Endothelial cell of umbilical vein (primary cell): ENCODE measurements around the gene TRAPPC12. TPM values are rescaled to one million over a fixed set of nuclear protein-coding genes. Genes with fewer than 3 reads are reported as not detected.

Experiments
- BruUV-seq: library from RNA; stranded (reverse); fragments of 400-500 nt; replicated peaks from 2 replicates; lab custom pipeline; 2021; lab: Mats Ljungman, UMichigan
- CTCF ChIA-PET: fragments of 300-600, 350-600 bp; sonication (Branson Sonifier 250); formaldehyde crosslinking; loops from one replicate; lab custom pipeline; 2021; ENCODE audit warnings: antibody characterized with exemption, inconsistent platforms; lab: Charles Lee
- POLR2A ChIA-PET: fragments of 300-600, 350-600 bp; sonication (Branson Sonifier 250); formaldehyde crosslinking; loops from one replicate; lab custom pipeline; 2021; ENCODE audit warnings: antibody characterized with exemption, inconsistent platforms; lab: Charles Lee
- DNase-seq: peaks from one replicate; pipeline ENCODE4 v3.0.0-alpha.2; 2011; ENCODE audit warnings: low read depth, low spot score
- FAIRE-seq: peaks from 2 replicates; lab custom pipeline; 2011; peaks lifted over from hg19 to GRCh38; lab: Jason Lieb, UNC
- H2AFZ ChIP-seq: 2 replicates; pipeline ENCODE4 v1.6.0; 2012; ENCODE audit warnings: low read depth, low read length, control low read depth, inconsistent platforms
- H3K27ac ChIP-seq: 2 replicates; pipeline ENCODE4 v1.5.1; 2011; ENCODE audit warnings: low read depth, mild to moderate bottlenecking, control low read depth, low read length, moderate library complexity; ENCODE audit not compliant: insufficient read depth
- H3K27me3 ChIP-seq, 2 experiments: 2 replicates each; pipeline versions ENCODE4 v1.6.0 to v1.6.1; 2011; ENCODE audit warnings: low read length in 2 of 2, mixed read lengths in 1 of 2; ENCODE audit not compliant: control insufficient read depth in 2 of 2, insufficient read depth in 2 of 2
- H3K36me3 ChIP-seq, 2 experiments: 2 replicates in 1 of 2; 3 replicates in 1 of 2; pipeline ENCODE4 v1.5.1; 2011; ENCODE audit warnings: low read length in 2 of 2, mild to moderate bottlenecking in 1 of 2, moderate library complexity in 1 of 2; ENCODE audit not compliant: control insufficient read depth in 2 of 2, insufficient read depth in 2 of 2; ENCODE audit errors: extremely low read depth in 1 of 2
- H3K4me1 ChIP-seq: 3 replicates; pipeline ENCODE4 v1.5.1; 2011; ENCODE audit warnings: mild to moderate bottlenecking, low read length; ENCODE audit not compliant: control insufficient read depth, insufficient read depth; ENCODE audit errors: extremely low read depth
- H3K4me2 ChIP-seq: 2 replicates; pipeline ENCODE4 v1.6.1; 2011; ENCODE audit warnings: low read length, control low read depth, mixed read lengths; ENCODE audit not compliant: insufficient read depth
- H3K4me3 ChIP-seq, 3 experiments: fragments of 200-600 bp in 1 of 3; sonication (generic), shearing (Covaris generic) in 1 of 3; replicated peaks in 1 of 3; 2 replicates each; pipeline ENCODE4 v1.5.1; 2011 to 2016; ENCODE audit warnings: control low read depth in 3 of 3, low read length in 3 of 3, mild to moderate bottlenecking in 2 of 3, inconsistent platforms in 1 of 3, low read depth in 1 of 3, moderate library complexity in 1 of 3; ENCODE audit not compliant: insufficient read depth in 1 of 3
- H3K79me2 ChIP-seq: 2 replicates; pipeline ENCODE4 v1.6.0; 2012; ENCODE audit warnings: low read length, inconsistent platforms; ENCODE audit not compliant: control insufficient read depth, insufficient read depth
- H3K9ac ChIP-seq: replicated peaks from 2 replicates; pipeline ENCODE3; 2011; ENCODE audit warnings: low read length, control low read depth; ENCODE audit not compliant: insufficient read depth; ENCODE audit errors: extremely low read depth
- H3K9me1 ChIP-seq: replicated peaks from 3 replicates; pipeline ENCODE4 v1.6.0; 2011; ENCODE audit warnings: mild to moderate bottlenecking, low read length; ENCODE audit not compliant: control insufficient read depth, insufficient read depth; ENCODE audit errors: extremely low read depth
- H3K9me3 ChIP-seq: replicated peaks from 2 replicates; pipeline ENCODE4 v1.5.1; 2012; ENCODE audit warnings: low read length, inconsistent platforms; ENCODE audit not compliant: control insufficient read depth, insufficient read depth
- H4K20me1 ChIP-seq: replicated peaks from 2 replicates; pipeline ENCODE3; 2011; ENCODE audit warnings: mild to moderate bottlenecking, low read length; ENCODE audit not compliant: control insufficient read depth, insufficient read depth; ENCODE audit errors: extremely low read depth
- EZH2 ChIP-seq: IDR thresholded peaks from 2 replicates; pipeline ENCODE4 v1.6.1; 2012; ENCODE audit warnings: borderline replicate concordance, low read depth, mild to moderate bottlenecking, moderate library complexity, low read length, inconsistent platforms; ENCODE audit not compliant: severe bottlenecking
- FOS ChIP-seq: IDR thresholded peaks from 2 replicates; pipeline ENCODE4 v1.6.1; 2011; ENCODE audit warnings: mild to moderate bottlenecking, low read length, moderate library complexity, borderline replicate concordance; ENCODE audit not compliant: insufficient read depth
- GATA2 ChIP-seq: IDR thresholded peaks from 2 replicates; pipeline ENCODE4 v1.7.0; 2011; ENCODE audit warnings: low read depth, mild to moderate bottlenecking, moderate library complexity, mixed read lengths, low read length; ENCODE audit not compliant: insufficient read length, insufficient read depth
- JUN ChIP-seq: IDR thresholded peaks from 2 replicates; pipeline ENCODE4 v1.6.1; 2011; ENCODE audit warnings: borderline replicate concordance, low read depth; ENCODE audit not compliant: insufficient read length, insufficient read depth
- MYC ChIP-seq: IDR thresholded peaks from one replicate; pipeline ENCODE4 v1.6.1; 2011; ENCODE audit warnings: mild to moderate bottlenecking, low read depth, low read length
- POLR2A ChIP-seq: IDR thresholded peaks from 2 replicates; pipeline ENCODE4 v1.6.1; 2012; ENCODE audit warnings: low read depth, mild to moderate bottlenecking, control low read depth, low read length
- POLR2AphosphoS5 ChIP-seq: IDR thresholded peaks from 2 replicates; pipeline ENCODE4 v1.6.1; 2012; ENCODE audit warnings: low read depth, mild to moderate bottlenecking, control low read depth, low read length, moderate library complexity; ENCODE audit not compliant: insufficient read depth
- dilution Hi-C: fragments of 300-500 bp; cut with MboI; formaldehyde crosslinking; loops from one replicate; pipeline ENCODE4 v1.15.0; 2019; ENCODE audit warnings: low sequenced_read_pairs; ENCODE audit not compliant: extremely low pct_ligation_motif_present
- intact Hi-C: fragments of 100-400 bp; cut with micrococcal nuclease; formaldehyde crosslinking; loops from one replicate; pipeline ENCODE4 v1.10.0; 2022
- polyA plus RNA-seq, 4 experiments: library from polyadenylated mRNA; depleted of rRNA in 3 of 4; stranded (reverse) in 3 of 4; unstranded in 1 of 4; fragments of >200 nt; gene quantifications; 2 replicates each; pipeline versions ENCODE4 v1.2.1 to v1.2.3, GENCODE V29; 2011 to 2012; ENCODE audit warnings: missing spikeins in 1 of 4
- total RNA-seq: library from RNA; stranded (reverse); gene quantifications from 2 replicates; pipeline ENCODE4 v1.2.3, GENCODE V29; 2021
- TF ChIP-seq, protein P1 (sequence below): IDR thresholded peaks from 2 replicates; pipeline ENCODE4 v1.6.1; 2011; ENCODE audit not compliant: insufficient read depth, insufficient read length
- TF ChIP-seq, protein P2 (sequence below), 2 donors: IDR thresholded peaks; 1 replicate in 1 of 2; 2 replicates in 1 of 2; pipeline ENCODE4 v1.5.1; 2011; ENCODE audit warnings: low read length in 2 of 2, mild to moderate bottlenecking in 2 of 2, moderate library complexity in 2 of 2, control low read depth in 1 of 2, inconsistent platforms in 1 of 2, low read depth in 1 of 2; ENCODE audit not compliant: insufficient read depth in 1 of 2; ENCODE audit errors: extremely low read depth in 1 of 2

The TRAPPC12 gene
- total and polyA plus RNA-seq, 2 donors (not counting 3 experiments of a cell fraction or from before 2014, with no cell fraction given): 47.5 to 81.5 TPM

DNA sequence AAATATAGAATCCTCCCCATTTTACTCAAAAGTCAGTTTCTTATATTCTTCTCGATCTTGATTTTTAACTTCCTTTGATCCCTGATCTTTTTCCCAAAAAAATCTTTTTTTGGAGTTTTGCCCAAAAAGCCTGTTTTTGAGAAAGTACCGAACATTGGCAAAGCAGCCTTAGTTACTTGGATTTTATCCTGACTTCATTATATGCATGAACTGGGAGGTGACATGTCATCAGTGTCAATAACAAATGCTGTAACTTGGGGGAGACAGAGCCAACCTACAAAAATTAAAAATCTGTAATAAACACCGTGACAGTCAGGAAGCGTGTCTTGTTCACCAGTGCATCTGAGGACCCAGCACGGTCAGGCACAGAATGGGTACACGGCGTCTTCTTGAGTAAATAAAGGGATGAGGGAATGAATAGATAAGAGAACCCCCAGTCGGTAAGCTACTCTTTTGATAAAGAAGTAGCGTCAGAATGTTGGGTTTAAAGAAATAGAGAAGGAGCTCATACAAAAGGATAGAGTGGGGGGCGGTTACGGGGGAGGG lies 24.9 kb downstream of the TRAPPC12 start:
- no peaks in the 10 kb centered on the region for H3K9me1 ChIP-seq
- intact Hi-C loops (no loop called here), dilution Hi-C loops (no loop called here)
- TF ChIP-seq POLR2A (no peak), GATA2 (no peak), JUN (no peak), EZH2 (no peak), POLR2AphosphoS5 (no peak), MYC (no peak), FOS (no peak)
- TF ChIP-seq, protein P1, sequence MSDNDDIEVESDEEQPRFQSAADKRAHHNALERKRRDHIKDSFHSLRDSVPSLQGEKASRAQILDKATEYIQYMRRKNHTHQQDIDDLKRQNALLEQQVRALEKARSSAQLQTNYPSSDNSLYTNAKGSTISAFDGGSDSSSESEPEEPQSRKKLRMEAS: no peak
- TF ChIP-seq, protein P2, sequence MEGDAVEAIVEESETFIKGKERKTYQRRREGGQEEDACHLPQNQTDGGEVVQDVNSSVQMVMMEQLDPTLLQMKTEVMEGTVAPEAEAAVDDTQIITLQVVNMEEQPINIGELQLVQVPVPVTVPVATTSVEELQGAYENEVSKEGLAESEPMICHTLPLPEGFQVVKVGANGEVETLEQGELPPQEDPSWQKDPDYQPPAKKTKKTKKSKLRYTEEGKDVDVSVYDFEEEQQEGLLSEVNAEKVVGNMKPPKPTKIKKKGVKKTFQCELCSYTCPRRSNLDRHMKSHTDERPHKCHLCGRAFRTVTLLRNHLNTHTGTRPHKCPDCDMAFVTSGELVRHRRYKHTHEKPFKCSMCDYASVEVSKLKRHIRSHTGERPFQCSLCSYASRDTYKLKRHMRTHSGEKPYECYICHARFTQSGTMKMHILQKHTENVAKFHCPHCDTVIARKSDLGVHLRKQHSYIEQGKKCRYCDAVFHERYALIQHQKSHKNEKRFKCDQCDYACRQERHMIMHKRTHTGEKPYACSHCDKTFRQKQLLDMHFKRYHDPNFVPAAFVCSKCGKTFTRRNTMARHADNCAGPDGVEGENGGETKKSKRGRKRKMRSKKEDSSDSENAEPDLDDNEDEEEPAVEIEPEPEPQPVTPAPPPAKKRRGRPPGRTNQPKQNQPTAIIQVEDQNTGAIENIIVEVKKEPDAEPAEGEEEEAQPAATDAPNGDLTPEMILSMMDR (IDR thresholded peaks at IDR 0.05; ENCODE audit: extremely low read depth in 1 of 2, insufficient read depth in 1 of 2, low read depth in 1 of 2, low read length in 2 of 2): no peak
- DNase-seq (no peak), FAIRE-seq (no peak)
- H3K36me3 ChIP-seq: peaks cover 0 to 21% of the 10 kb centered on the region in 2 experiments
- no peaks in the 10 kb centered on the region for H3K9me3 ChIP-seq
- H3K79me2 ChIP-seq: peaks cover 2% of the 10 kb centered on the region
- no peaks in the 10 kb centered on the region for H3K27me3 ChIP-seq
- BruUV-seq: no TSS peak
- H2AFZ ChIP-seq: no peak overlapping the region
- H3K4me3 ChIP-seq: no peak overlapping the region
- H4K20me1 ChIP-seq: no peaks in the 10 kb centered on the region
- ChIA-PET POLR2A (no interaction called here), CTCF (no interaction called here)
- H3K4me1 ChIP-seq: no peaks in the 10 kb centered on the region
- H3K4me2 ChIP-seq: no peak overlapping the region
- no peak overlapping the region for H3K27ac ChIP-seq
- no peak overlapping the region for H3K9ac ChIP-seq
